ENCODE measurements around the gene YJEFN3.

The YJEFN3 gene

GRCh38 chr19:19553670-19554069 is 25.0 kb downstream of the YJEFN3 start:
- no peak for DNase-seq (ENCODE audit: low read depth in 2 of 2)

DNA sequence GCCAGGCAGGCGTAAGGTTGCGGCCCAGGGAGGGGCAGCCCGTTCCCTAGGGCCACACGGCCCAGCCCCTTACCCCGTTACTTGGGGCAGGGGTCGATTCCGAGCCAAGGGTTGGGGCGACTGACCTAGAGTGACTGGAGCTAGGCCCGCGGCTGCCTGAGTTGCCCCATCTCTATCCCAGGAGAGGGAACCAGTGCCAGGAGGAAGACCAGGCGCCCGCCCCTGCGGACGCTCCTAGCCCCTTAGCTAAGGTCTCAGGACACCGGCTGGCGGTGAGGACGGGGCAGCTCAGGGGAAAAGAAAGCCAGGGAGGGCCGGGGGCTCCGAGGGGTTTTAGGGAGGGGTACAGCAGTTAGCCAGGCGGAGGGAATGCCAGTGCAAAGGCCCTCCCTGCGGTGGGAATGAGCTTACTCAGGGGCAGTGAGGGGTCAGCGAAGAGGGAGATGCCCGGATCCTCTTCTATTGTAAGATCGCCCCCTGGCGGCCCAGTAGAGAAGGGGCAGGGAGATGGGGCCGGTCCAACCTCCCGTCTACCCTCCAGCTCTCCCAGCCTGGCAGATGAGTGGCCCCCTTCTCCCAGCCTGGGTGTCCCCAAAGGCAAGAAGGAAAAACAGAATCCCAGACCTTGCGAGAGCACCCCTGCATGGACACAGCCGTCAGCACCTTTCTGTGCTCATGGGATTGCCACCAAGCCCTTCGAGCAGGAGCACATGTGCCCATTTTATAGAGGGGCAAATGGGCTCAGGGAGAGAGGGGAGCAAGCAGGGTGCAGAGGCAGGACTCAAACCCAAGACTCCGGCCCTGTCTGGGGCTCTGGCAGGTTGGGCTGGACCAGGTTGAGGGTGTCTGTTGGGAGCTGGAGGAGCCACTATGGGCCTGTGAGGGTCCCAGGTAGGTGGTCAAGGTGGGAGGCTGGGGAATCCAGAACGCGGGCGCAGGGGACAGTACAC is 25.6 kb downstream of the YJEFN3 start:
- DNase-seq (ENCODE audit: low read depth in 2 of 2), result peak; percentile 24 to 45

GRCh38 chr19:19558055-19558454 is 29.3 kb downstream of the YJEFN3 start:
- DNase-seq (ENCODE audit: low read depth in 2 of 2), result no peak

- DNase-seq (ENCODE audit: low read depth in 2 of 2), result no peak
Measured at GRCh38 chr19:19558636-19559035, 29.9 kb downstream of the YJEFN3 start.

DNA sequence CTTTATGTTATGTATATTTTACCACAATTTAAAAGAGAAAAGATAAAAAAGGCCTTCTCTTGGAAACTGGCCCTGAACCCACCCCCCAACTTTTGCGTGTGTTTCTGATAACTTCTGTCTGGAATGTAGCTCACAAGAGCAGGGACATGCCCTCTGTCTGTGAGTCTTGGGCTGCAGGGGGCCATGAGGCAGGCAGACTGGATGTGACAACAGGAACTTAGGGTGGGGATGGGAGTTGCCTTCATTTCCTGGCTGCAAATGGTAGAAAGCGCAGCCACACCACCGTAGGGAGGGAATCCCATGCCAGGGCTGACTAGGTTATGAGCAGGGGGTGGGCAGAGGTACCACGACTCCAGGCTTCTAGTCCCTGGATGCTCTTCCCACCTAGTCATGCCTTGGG is 31.2 kb downstream of the YJEFN3 start:
- DNase-seq (ENCODE audit: low read depth in 2 of 2), result no peak

DNA sequence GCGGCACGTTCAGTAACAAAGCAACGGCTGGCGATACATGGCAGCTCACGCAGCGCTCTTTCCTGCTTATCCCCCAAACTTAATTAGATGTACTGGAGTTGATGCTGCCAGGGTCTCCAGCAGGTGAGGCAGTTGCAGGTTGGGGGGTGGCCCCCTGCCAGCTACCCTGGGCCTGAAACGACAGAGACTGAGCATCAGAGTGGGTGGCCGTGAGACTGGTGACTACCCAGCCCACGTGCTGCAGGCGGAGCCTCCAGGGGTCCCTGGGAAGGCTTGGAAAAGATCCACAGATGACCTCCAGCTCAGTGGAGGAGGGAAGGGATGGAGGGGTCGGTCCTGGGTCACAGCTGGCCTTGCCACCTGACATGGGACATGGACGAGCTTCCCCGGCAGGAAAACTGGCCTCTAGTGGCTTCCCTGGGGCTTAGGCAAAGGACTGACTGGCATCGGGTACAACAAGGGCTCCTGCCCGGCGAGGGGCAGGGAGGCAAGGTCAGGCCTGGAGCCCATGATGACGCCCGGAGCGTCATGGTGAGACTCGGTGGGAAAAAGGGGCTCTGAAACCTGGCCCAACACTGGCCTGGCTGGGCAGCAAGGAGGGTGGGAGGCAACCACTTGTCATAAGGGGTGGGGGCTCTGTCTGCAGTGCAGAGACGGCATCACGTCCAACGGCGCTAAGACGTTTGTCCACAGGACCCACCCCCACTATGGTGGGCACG is 33.4 kb downstream of the YJEFN3 start:
- DNase-seq (ENCODE audit: low read depth in 2 of 2), result no peak

GRCh38 chr19:19562665-19563347 is 34.1 kb downstream of the YJEFN3 start:
- no peak for DNase-seq (ENCODE audit: low read depth in 2 of 2)

DNA sequence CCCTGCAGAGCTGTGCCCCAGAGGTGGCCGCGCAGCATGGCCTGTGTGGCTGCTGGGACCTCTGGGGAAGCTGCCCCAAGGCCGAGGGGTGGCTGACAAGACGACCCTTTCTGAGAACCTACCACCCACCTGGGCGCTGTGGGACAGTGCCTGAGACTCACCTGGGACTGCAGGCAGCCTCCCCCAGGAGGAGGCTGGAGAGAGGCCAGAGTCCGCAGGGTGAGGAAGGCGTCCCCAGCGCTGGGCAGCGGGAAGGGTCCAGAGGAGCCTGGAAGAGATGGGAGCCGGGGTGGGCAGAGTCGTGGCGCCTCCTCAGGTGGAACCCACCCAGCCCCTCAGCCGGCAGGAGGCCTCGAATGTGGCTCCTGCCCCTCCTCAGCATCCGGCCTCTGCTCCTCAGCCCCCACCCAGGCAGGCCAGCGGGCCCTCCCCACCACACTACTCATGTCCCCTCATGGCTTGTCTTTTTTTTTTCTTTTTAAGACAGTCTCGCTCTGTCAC is 34.7 kb downstream of the YJEFN3 start:
- no peak for DNase-seq (ENCODE audit: low read depth in 2 of 2)

DNA sequence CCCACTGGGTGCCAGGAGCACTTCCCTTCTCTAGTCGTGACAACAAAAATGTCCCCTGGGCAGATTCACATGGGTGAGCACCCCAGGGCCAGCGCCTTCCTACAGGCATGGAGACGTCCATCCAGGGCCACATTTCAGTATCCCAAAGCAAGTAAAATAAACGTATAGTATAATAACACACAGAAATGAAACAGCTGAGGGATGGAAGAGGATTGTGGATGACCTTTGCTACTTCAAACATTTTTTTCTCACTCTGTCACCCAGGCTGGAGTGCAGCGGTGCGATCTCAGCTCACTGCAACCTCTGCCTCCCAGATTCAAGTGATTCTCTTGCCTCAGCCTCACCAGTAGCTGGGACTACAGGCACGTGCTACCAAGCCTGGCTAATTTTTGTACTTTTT is 37.6 kb downstream of the YJEFN3 start:
- DNase-seq (ENCODE audit: low read depth in 2 of 2), result no peak

DNA sequence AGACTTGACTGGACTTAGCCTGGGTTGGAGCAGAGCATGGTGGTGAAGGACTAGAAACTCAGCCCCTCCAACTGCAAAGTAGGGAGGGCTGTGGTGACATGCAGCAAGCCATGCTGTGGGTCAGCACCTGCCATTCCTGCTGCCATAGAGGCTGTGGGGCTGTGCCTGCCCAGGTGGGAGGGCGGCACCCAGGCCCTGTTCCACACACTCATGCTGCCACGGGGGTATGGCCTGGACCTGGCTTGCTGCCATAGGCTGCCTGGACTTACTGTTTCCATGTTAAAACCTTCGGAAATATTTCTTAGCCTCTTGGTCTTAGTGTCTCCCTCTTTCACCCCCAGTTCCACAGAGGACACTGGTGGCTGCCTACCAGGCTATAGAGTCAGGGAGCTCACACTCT is 38.7 kb downstream of the YJEFN3 start:
- DNase-seq (ENCODE audit: low read depth in 2 of 2), result no peak

DNA sequence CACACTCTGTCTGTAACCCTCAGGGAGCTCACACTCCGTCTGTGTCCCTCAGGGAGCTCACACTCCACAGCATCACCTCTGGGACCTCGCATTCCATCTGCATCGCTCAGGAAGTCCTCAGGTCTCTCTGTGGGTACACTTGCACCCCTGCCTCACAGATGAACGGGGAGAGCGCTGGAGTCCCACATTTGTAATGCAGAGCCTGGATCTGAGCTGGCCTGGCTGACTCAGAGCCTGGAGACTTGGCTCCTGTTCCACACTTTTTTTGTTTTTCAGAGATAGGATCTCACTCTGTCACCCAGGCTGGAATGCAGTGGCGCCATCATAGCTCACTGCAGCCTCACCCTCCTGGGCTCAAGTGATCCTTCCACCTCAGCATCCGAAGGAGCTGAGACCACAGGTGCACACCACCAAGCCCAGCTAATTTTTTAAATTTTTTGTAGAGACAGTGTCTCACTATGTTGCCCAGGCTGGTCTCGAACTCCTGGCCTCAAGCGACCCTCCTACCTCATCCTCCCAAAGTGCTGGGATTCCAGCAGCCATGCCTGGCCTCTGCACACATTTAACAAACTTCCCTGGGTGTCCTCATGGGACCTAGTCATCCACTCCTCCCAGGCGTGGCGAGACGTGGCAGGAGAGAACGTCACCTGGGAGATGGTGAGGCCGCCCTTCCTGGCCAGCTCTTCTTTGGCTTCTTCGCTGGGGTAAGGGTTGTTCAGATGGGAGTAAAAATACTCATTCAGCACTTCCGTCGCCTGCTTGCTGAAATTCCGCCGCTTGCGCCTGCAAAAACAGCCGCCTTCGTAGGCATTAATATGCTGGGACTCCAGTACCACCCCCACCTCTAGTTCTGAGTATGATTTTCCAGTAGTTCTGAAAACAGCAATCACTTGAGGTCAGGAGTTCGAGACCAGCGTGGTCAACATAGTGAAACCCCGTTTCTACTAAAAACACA is 40.4 kb downstream of the YJEFN3 start:
- DNase-seq (ENCODE audit: low read depth in 2 of 2), result no peak

- DNase-seq (ENCODE audit: low read depth in 2 of 2), result no peak
Measured at GRCh38 chr19:19570571-19570970, 41.9 kb downstream of the YJEFN3 start.

- DNase-seq (ENCODE audit: low read depth in 2 of 2), result no peak
Measured at GRCh38 chr19:19571071-19571786, 42.5 kb downstream of the YJEFN3 start.

DNA sequence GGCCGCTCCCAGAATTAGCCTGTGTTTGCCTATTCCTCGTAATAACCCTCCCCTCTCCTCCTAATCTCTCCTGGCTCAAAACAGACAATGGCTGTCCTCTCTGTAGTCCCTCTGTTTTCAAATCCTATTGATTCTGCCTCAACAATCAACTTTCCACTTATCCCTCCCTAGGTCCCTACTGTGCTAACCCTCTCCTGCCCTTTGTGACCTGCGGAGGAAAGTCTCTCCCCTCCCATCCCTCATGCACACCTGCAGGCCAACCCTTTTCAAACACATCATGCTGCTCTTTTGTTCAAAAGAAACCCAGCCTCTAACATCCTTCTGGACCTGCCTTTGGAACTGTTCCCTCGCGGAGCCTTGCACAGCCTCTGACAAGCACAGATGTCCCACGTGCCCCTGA is 46.7 kb downstream of the YJEFN3 start:
- DNase-seq (ENCODE audit: low read depth in 2 of 2), result no peak

- DNase-seq (ENCODE audit: low read depth in 2 of 2), result no peak
Measured at GRCh38 chr19:19578252-19578651, 49.5 kb downstream of the YJEFN3 start.

DNA sequence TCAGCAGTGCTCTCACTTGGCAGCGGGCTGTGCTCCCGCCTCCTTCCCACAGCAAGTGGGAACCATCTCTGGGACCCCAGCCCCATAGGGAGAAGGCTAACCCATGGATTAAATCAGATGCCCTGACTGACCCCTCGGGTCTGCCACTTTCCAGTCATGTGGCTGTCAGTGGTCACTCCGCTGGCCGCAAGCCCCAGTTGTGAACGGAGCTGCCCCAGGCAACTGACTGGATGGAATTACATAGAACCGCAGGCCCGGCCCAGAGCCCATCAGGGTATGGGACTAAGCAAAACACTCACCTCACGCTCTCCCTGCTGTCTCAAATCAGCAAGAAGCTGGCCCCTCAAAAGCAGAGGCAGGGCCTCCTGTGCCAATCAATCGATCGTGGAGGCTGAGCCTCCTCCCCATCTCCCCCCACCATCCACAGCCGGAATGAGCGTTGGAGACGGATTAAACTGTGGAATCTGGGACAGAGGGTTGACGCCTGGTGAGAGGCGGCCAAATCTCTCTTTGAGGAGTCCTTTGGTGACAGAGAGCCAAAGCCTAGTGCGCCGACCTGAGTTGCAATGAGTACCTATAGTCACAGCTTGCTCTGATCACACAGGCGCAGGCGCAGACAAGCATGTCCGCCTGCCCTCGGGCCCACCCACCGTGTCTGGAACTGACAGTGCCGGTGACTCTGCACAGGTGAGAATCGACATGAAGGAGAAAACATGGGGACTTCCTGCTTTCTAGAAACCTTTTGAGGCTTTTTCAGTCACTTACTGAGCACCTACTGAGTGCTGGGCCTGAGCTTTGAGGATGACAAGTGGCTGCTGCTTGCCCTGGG is 51.0 kb downstream of the YJEFN3 start:
- DNase-seq (ENCODE audit: low read depth in 2 of 2), result no peak

DNA sequence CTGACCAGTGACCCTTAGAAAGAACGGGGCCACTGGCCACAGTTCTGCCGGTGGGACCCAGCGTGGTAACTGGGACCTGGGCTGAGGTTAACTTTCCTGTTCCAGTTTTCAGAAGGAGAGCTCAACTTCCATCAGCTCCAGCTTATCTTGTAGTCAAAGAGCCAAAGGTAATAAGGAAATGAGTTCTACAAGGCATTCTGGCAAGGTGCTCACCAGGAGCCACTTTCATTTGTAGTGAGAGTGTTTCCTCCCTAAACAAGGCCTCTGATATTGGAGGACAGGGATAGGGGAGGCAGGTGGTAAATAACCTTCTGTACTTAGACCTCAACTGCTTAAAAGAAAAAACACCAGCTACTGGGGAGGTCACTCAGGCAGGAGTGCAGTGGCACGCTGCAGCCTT is 51.7 kb downstream of the YJEFN3 start:
- DNase-seq (ENCODE audit: low read depth in 2 of 2), result no peak

DNA sequence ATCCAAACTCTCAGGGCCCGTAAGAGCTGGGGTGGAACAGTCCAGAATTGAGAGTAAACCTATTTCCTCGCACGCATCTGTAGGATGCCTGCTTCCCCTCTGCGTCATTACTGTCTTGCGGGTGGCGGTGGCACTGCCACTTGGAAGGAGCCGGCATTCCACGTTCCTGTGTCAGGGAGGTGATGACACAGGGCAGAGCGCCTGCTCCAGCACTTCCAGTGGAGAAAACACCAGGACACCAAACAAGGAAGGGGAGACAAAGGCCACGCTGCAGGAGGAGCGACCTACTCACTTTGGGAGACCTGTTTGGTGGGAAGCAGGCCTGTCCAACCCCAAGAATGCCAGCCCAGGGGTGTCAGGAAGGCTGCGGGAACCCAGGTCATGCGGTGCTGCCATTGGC is 52.7 kb downstream of the YJEFN3 start:
- DNase-seq (ENCODE audit: low read depth in 2 of 2), result no peak

DNA sequence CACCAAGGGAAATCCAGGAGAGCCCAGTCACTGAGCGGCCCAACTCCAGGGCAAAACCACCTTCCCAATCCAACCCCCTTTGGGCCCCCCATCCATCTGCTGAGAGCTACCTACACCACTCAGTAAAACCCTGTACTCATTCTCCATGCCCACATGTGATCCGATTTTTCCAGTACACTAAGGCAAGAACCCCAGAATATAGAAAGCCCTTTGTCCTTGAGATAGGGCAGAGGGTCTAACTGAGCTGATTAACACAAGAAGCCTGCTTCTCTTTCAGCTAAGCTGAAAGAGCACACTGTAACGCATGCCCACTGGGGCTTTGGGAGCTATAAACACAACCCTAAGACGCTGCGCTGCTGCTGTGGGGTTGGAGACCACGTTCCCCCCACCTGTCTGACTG is 53.8 kb downstream of the YJEFN3 start:
- no peak for DNase-seq (ENCODE audit: low read depth in 2 of 2)

DNA sequence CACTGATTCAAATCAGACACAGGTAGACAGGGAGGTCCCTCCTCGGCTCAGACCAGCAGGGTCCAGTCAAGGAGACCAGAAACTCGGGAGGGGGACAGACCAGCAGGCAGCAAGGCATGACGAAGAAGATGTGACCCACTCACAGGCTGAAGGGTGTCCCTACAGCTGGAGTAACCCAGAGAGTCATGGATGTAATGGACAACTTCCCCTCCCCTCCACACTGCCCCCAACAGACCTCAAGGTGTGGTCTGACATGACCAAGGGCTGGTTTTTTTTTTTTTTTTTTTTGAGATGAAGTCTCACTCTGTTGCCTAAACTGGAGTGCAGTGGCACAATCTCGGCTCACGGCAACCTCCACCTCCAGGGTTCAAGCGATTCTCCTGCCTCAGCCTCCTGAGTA is 55.6 kb downstream of the YJEFN3 start:
- DNase-seq (ENCODE audit: low read depth in 2 of 2), result no peak
